ENCODE results near the gene SLC44A1.
A peak's percentile ranks its signal among the peaks of the same experiment; 100 is the strongest.

The SLC44A1 gene

GRCh38 chr9:105290954-105291353 is 46.5 kb downstream of the SLC44A1 start:
- H3K27me3 ChIP-seq (ENCODE audit: insufficient read depth, insufficient read length): no peaks in the 10 kb centered on the region
- H3K4me3 ChIP-seq (ENCODE audit: insufficient read length, low read depth): no peak overlapping the region
- no peaks in the 10 kb centered on the region for H3K36me3 ChIP-seq (ENCODE audit: insufficient read depth, insufficient read length, low read length)
- H3K9ac ChIP-seq (ENCODE audit: insufficient read length, low read depth): no peak overlapping the region
- no peaks in the 10 kb centered on the region for H3K9me3 ChIP-seq (ENCODE audit: insufficient read depth, low read length)
- no peak for DNase-seq (ENCODE audit: low read depth, low spot score)
- peaks cover 3% of the 10 kb centered on the region for H3K4me1 ChIP-seq (ENCODE audit: insufficient read depth, insufficient read length)
- TF ChIP-seq ZNF274 (IDR thresholded peaks at IDR 0.05; ENCODE audit: low read depth, low read length): no peak
- TF ChIP-seq SUZ12 (IDR thresholded peaks at IDR 0.05; ENCODE audit: extremely low read depth, insufficient read depth, insufficient read length): no peak
- TF ChIP-seq YY1 (IDR thresholded peaks at IDR 0.05; ENCODE audit: insufficient read depth, insufficient read length): no peak

GRCh38 chr9:105291422-105291859 is 47.0 kb downstream of the SLC44A1 start:
- H3K36me3 ChIP-seq (ENCODE audit: insufficient read depth, insufficient read length, low read length): no peaks in the 10 kb centered on the region
- TF ChIP-seq SUZ12 (IDR thresholded peaks at IDR 0.05; ENCODE audit: extremely low read depth, insufficient read depth, insufficient read length) (no peak), YY1 (IDR thresholded peaks at IDR 0.05; ENCODE audit: insufficient read depth, insufficient read length) (no peak), ZNF274 (IDR thresholded peaks at IDR 0.05; ENCODE audit: low read depth, low read length) (no peak)
- H3K9ac ChIP-seq (ENCODE audit: insufficient read length, low read depth): no peak overlapping the region

GRCh38 chr9:105291938-105292337 is 47.5 kb downstream of the SLC44A1 start:
- DNase-seq (ENCODE audit: low read depth, low spot score): no peak
- Histone ChIP-seq H3K36me3 (ENCODE audit: insufficient read depth, insufficient read length, low read length) (no peaks in the 10 kb centered on the region), H3K9ac (ENCODE audit: insufficient read length, low read depth) (no peak overlapping the region), H3K9me3 (ENCODE audit: insufficient read depth, low read length) (no peaks in the 10 kb centered on the region), H3K27me3 (ENCODE audit: insufficient read depth, insufficient read length) (no peaks in the 10 kb centered on the region), H3K4me1 (ENCODE audit: insufficient read depth, insufficient read length) (peaks cover 3% of the 10 kb centered on the region), H3K4me3 (ENCODE audit: insufficient read length, low read depth) (no peak overlapping the region)
- TF ChIP-seq ZNF274 (IDR thresholded peaks at IDR 0.05; ENCODE audit: low read depth, low read length): no peak
- no peak for TF ChIP-seq YY1 (IDR thresholded peaks at IDR 0.05; ENCODE audit: insufficient read depth, insufficient read length)

More at GRCh38 chr9:105291422-105291859, 47.0 kb downstream of the SLC44A1 start:
- Histone ChIP-seq H3K9me3 (ENCODE audit: insufficient read depth, low read length) (no peaks in the 10 kb centered on the region), H3K27me3 (ENCODE audit: insufficient read depth, insufficient read length) (no peaks in the 10 kb centered on the region), H3K4me3 (ENCODE audit: insufficient read length, low read depth) (no peak overlapping the region), H3K4me1 (ENCODE audit: insufficient read depth, insufficient read length) (peaks cover 3% of the 10 kb centered on the region)
- DNase-seq (ENCODE audit: low read depth, low spot score): no peak

GRCh38 chr9:105293408-105293807 is 49.0 kb downstream of the SLC44A1 start:
- TF ChIP-seq YY1 (IDR thresholded peaks at IDR 0.05; ENCODE audit: insufficient read depth, insufficient read length) (no peak), ZNF274 (IDR thresholded peaks at IDR 0.05; ENCODE audit: low read depth, low read length) (no peak), SUZ12 (IDR thresholded peaks at IDR 0.05; ENCODE audit: extremely low read depth, insufficient read depth, insufficient read length) (no peak)
- no peaks in the 10 kb centered on the region for H3K9me3 ChIP-seq (ENCODE audit: insufficient read depth, low read length)
- DNase-seq (ENCODE audit: low read depth, low spot score): no peak
- H3K9ac ChIP-seq (ENCODE audit: insufficient read length, low read depth): no peak overlapping the region
- no peak overlapping the region for H3K4me3 ChIP-seq (ENCODE audit: insufficient read length, low read depth)
- H3K4me1 ChIP-seq (ENCODE audit: insufficient read depth, insufficient read length): peaks cover 5% of the 10 kb centered on the region
- H3K27me3 ChIP-seq (ENCODE audit: insufficient read depth, insufficient read length): no peaks in the 10 kb centered on the region
- H3K36me3 ChIP-seq (ENCODE audit: insufficient read depth, insufficient read length, low read length): no peaks in the 10 kb centered on the region

GRCh38 chr9:105295201-105295550 is 50.7 kb downstream of the SLC44A1 start:
- TF ChIP-seq ZNF274 (IDR thresholded peaks at IDR 0.05; ENCODE audit: low read depth, low read length): no peak
- TF ChIP-seq SUZ12 (IDR thresholded peaks at IDR 0.05; ENCODE audit: extremely low read depth, insufficient read depth, insufficient read length): no peak
- TF ChIP-seq YY1 (IDR thresholded peaks at IDR 0.05; ENCODE audit: insufficient read depth, insufficient read length): no peak
- Histone ChIP-seq H3K4me1 (ENCODE audit: insufficient read depth, insufficient read length) (peaks cover 5% of the 10 kb centered on the region), H3K36me3 (ENCODE audit: insufficient read depth, insufficient read length, low read length) (peaks cover 10% of the 10 kb centered on the region), H3K9ac (ENCODE audit: insufficient read length, low read depth) (no peak overlapping the region), H3K27me3 (ENCODE audit: insufficient read depth, insufficient read length) (no peaks in the 10 kb centered on the region), H3K9me3 (ENCODE audit: insufficient read depth, low read length) (no peaks in the 10 kb centered on the region), H3K4me3 (ENCODE audit: insufficient read length, low read depth) (no peak overlapping the region)
- no peak for DNase-seq (ENCODE audit: low read depth, low spot score)

- Histone ChIP-seq H3K36me3 (ENCODE audit: insufficient read depth, insufficient read length, low read length) (peaks cover 15% of the 10 kb centered on the region), H3K9me3 (ENCODE audit: insufficient read depth, low read length) (no peaks in the 10 kb centered on the region), H3K9ac (ENCODE audit: insufficient read length, low read depth) (no peak overlapping the region), H3K4me1 (ENCODE audit: insufficient read depth, insufficient read length) (peaks cover 5% of the 10 kb centered on the region), H3K4me3 (ENCODE audit: insufficient read length, low read depth) (no peak overlapping the region), H3K27me3 (ENCODE audit: insufficient read depth, insufficient read length) (no peaks in the 10 kb centered on the region)
- TF ChIP-seq YY1 (IDR thresholded peaks at IDR 0.05; ENCODE audit: insufficient read depth, insufficient read length) (no peak), SUZ12 (IDR thresholded peaks at IDR 0.05; ENCODE audit: extremely low read depth, insufficient read depth, insufficient read length) (no peak), ZNF274 (IDR thresholded peaks at IDR 0.05; ENCODE audit: low read depth, low read length) (no peak)
- peak; percentile 35 for DNase-seq (ENCODE audit: low read depth, low spot score)
Measured at GRCh38 chr9:105295986-105296385, 51.5 kb downstream of the SLC44A1 start.

GRCh38 chr9:105296445-105296844 is 52.0 kb downstream of the SLC44A1 start:
- Histone ChIP-seq H3K4me1 (ENCODE audit: insufficient read depth, insufficient read length) (peaks cover 4% of the 10 kb centered on the region), H3K4me3 (ENCODE audit: insufficient read length, low read depth) (no peak overlapping the region), H3K9ac (ENCODE audit: insufficient read length, low read depth) (no peak overlapping the region)

GRCh38 chr9:105296877-105297287 is 52.4 kb downstream of the SLC44A1 start:
- DNase-seq (ENCODE audit: low read depth, low spot score): peak; percentile 38
- H3K4me3 ChIP-seq (ENCODE audit: insufficient read length, low read depth): no peak overlapping the region
- peaks cover 15% of the 10 kb centered on the region for H3K36me3 ChIP-seq (ENCODE audit: insufficient read depth, insufficient read length, low read length)

More at GRCh38 chr9:105296445-105296844, 52.0 kb downstream of the SLC44A1 start:
- Histone ChIP-seq H3K36me3 (ENCODE audit: insufficient read depth, insufficient read length, low read length) (peaks cover 15% of the 10 kb centered on the region), H3K27me3 (ENCODE audit: insufficient read depth, insufficient read length) (no peaks in the 10 kb centered on the region), H3K9me3 (ENCODE audit: insufficient read depth, low read length) (no peaks in the 10 kb centered on the region)
- DNase-seq (ENCODE audit: low read depth, low spot score): no peak
- TF ChIP-seq ZNF274 (IDR thresholded peaks at IDR 0.05; ENCODE audit: low read depth, low read length): no peak

More at GRCh38 chr9:105296877-105297287, 52.4 kb downstream of the SLC44A1 start:
- TF ChIP-seq ZNF274 (IDR thresholded peaks at IDR 0.05; ENCODE audit: low read depth, low read length) (no peak), YY1 (IDR thresholded peaks at IDR 0.05; ENCODE audit: insufficient read depth, insufficient read length) (no peak), SUZ12 (IDR thresholded peaks at IDR 0.05; ENCODE audit: extremely low read depth, insufficient read depth, insufficient read length) (no peak)
- Histone ChIP-seq H3K9me3 (ENCODE audit: insufficient read depth, low read length) (no peaks in the 10 kb centered on the region), H3K27me3 (ENCODE audit: insufficient read depth, insufficient read length) (no peaks in the 10 kb centered on the region), H3K4me1 (ENCODE audit: insufficient read depth, insufficient read length) (peaks cover 2% of the 10 kb centered on the region), H3K9ac (ENCODE audit: insufficient read length, low read depth) (no peak overlapping the region)
